HG03342 (cell line): ENCODE results near the gene ABCA7.
A peak's percentile ranks its signal among the peaks of the same experiment; 100 is the strongest.
"Not testable (repeated sequence)": the region's sequence is repeated elsewhere in the genome, so short reads cannot be mapped to it uniquely, and the experiment has no call there.

Experiments used
- ATAC-seq: cut with Tn5 transposase; IDR thresholded peaks from one replicate; pipeline ENCODE4 v1.9.1; 2021; ENCODE audit warnings: mild to moderate bottlenecking, moderate library complexity; ENCODE audit not compliant: unreplicated experiment

The ABCA7 gene

DNA sequence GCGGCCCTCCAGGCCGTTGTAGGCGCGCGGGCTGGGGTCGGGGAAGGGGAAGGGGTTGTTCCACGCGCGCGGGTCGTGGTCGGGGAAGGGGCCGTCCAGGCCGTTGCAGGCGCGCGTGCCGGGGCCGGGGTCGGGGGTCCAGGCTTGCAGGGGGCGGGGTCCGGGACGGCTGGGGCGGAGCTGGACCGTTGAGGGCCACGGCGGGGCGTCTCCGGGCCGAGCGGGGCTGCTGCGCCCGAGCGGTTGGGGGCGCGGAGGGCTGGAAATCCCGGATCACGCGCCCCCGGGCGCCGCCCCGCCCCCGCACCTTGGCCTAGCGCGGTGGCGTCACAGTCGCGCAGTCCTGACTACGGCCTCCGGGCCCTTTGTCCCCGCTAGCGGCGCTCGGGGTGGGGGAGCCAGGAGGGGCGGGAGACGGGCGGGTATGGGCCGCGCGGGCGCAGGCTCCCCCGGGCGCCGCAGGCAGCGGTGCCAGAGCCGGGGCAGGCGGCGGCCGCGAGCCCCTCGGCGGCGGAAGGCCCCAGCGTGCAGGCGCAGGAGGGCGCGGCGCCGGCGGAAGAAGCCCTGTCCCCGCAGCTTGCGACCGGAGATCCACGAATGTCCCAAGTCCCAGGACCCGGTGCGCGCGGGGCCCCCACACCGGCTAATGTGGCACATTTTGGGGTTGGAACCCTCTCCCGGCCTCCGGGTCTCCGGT lies 64.6 kb downstream of the ABCA7 start:
- peak; percentile 29 for ATAC-seq

GRCh38 chr19:1105008-1105872 lies 65.3 kb downstream of the ABCA7 start:
- no peak for ATAC-seq

GRCh38 chr19:1105873-1106840 lies 66.2 kb downstream of the ABCA7 start:
- no peak for ATAC-seq

- ATAC-seq: no peak
Observed at GRCh38 chr19:1106841-1107660, 67.1 kb downstream of the ABCA7 start.

DNA sequence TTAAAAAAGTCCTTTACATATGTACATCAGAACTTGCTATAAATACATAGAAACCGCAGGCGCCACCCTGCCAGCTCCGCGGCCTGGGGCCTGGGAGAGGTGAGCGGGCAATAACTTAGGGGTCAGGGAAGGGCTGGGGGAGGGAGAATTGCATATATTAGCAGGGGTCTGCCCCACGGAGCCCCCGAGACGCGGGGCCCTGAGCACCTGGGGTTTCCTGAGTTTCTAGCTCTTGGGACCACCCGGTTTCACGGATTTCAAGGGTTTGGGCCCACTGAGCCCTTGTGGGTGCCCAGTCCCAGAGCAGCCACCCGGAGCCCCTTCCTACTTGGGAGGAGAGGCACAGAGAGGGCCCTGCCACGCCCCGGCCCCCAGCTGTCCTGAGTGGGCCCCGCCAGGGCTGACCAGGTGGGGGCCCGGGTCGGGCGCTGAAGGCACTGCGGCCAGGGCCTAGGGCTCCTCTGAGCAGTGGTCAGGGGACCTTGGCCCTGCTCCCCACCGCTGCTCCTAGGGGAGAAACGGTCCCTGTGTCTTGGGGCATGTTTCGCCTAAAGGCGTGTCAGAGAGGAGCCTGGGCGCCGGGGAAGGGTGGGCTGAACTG lies 67.9 kb downstream of the ABCA7 start:
- ATAC-seq: no peak

GRCh38 chr19:1108291-1109031 lies 68.6 kb downstream of the ABCA7 start:
- no peak for ATAC-seq

DNA sequence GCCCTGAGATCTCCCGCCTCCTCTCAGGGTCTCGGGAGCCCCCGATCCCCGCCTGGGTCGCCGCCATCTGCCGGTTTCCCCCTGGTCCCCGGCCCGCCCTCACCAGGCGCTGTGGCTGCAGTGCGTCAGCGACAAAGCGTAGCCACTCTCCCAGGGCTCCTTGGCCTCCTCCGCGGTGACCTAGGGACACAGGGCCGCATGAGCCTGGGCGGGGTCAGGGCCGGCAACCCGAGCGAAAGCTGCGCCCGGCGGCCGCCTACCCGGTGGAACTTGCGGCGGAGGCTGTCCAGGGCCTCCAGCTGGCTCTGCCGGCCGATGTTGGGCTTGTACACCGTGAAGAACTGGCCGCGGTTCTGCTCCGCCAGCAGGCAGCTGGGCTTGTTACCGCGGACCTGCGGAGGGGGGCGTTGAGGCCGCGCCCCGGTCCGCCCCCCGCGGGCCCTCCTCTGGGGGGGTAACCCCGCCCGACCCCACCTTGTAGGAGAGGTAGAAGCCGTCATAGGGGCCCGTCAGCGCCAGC lies 69.2 kb downstream of the ABCA7 start:
- no peak for ATAC-seq

DNA sequence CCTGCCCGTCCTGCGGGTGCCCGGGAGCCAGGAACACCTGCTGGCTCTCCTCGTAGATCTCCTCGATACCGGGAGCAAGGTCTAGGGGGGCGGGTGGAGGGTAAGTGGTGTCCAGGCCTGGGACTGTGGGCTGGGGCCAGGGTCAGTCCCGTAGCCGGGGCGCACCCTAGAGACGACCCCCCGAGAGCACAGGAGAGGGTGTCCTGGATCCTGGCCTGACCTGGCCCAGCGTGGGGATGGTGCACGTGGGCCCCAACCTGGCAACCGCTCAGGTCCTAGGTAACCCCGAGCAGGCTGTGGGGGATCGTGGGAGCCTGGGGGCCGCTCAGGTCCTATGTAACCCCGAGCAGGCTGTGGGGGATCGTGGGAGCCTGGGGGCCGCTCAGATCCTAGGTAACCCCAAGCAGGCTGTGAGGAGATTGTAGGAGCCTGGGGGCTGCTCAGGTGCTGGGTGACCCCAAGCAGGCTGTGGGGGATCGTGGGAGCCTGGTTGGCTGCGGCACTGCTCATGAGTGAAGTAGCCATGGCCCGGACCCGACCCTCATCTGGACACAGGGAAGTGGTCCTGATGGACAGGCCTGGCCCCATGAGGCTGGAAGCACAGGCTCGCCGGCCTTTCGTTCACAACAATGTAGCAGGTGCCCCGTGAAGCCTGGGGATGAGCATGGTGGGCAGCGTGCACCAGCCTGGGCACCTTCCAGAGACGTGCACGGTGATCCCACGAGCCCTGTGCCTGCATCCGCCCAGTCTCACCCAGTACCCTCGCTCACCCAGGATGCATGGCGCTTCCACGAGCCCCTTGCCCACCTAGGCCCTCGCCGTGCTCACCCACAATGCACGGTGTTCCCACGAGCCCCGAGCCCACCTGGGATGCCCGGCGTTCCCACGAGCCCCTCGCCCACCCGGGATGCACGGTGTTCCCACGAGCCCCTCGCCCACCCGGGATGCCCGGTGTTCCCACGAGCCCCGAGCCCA lies 70.1 kb downstream of the ABCA7 start:
- no peak for ATAC-seq

DNA sequence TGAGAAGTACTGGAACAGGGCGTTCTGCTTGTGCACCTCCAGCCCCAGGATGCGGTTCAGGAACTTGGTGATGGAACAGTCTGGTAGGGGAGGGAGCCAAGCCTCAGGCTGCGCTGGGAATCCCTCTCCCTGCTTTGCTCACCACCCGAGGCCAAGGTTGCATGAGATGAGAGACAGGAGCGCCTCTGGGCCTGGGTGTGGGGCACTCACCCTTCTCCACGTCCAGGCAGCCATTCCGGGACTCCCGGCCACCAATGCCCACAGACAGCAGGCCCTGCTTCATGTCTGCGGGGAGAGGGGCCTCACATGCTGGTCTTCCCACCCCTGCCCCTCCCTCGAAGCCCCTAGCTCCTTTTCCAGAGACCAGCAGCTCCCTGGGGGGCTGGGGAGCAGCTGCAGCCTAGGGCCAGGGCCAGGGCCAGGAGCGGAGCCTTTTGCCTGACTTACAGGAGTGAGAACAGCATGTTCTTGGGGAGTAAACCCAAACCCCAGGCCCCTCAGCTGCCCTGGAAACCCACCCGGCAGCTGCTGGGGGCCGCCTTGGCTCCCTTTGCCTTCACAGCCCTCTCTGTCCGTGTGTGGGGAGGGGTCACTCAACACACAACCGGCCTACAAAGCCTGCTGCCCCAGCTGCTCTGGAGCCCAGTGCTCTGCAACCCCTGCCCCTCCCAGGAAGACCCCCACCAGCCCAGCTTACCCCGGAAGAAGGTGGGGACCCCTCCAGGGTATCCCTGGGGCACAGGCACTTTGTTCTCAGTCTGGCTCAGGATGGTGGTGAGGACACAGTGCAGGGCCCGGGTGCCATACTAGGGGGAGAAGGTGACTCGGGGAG lies 71.1 kb downstream of the ABCA7 start:
- no peak for ATAC-seq

DNA sequence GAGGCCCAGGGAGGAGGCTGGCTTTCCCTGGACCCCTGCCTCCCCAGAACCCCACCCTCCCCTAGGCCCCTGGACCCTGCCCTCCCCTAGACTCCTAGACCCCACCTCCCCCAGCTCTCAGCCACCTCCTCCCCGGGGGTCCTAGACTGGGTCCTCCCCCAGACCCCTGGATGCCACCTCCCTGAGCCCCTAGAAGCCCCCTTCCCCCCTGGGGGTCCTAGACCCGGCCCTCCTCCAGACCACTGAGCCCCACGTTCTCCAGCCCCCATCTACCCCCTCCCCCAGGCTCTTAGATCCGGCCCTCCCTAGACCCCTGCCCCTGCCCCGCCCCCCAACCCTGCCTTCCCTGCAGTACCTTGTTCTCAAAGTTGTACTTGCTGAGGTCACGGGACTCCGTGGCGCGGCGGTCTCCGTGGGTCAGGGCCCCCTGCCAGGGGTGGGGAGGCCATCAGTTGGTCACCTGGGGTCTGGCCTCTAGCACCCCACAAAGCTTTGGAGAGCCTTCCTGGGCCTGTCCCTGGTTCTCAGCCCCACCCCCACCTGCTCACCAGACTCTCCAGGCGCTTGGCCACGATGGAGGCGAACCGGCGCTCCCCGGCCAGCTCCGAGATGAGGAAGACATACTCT lies 71.8 kb downstream of the ABCA7 start:
- no peak for ATAC-seq

GRCh38 chr19:1112268-1113029 lies 72.5 kb downstream of the ABCA7 start:
- ATAC-seq: no peak

GRCh38 chr19:1113030-1113985 lies 73.4 kb downstream of the ABCA7 start:
- no peak for ATAC-seq

DNA sequence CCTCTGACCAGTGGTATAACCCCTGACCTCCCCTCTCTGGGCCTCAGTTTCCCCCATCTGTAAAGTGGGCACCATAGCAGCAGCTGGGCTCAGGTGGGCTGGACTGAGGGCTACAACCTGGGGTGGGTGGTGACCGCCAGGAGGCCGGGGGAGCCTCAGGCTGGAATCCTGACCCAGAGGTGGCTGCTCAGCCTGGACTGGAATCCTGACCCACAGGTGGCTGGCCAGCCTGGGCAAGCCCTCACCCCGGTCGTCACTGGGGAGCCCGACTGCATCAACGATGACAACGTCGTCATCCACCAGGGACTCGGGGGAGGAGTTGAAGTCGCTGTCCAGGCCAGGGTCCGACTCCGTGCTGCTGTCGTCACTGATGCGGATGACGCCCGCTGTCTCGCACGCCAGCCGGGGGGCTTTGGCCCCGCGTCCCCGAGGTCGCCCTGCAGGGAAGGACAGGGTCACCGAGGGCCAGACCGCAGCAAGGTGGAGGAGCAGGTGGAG lies 74.1 kb downstream of the ABCA7 start:
- no peak for ATAC-seq

DNA sequence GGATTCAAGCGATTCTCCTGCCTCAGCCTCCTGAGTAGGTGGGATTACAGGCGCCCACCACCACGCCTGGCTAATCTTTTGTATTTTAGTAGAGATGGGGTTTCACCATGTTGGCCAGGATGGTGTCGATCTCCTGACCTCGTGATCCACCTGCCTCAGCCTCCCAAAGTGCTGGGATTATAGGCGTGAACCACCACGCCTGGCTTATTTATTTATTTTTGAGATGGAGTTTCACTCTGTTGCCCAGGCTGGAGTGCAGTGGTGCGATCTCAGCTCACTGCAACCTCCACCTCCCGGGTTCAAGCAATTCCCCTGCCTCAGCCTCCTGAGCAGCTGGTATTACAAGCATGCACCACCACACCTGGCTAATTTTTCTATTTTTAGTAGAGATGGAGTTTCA lies 74.8 kb downstream of the ABCA7 start:
- not testable (repeated sequence) for ATAC-seq
